CD14-positive monocyte (primary cell): ENCODE results near the gene PLD1. TPM values are rescaled to one million over a fixed set of nuclear protein-coding genes. Genes with fewer than 3 reads are reported as not detected.

Experiments used
- DNase-seq, 3 donors: peaks; one replicate each; pipeline ENCODE4 v3.0.0-alpha.2; 2011 to 2022
- H2AFZ ChIP-seq: 2 replicates; pipeline ENCODE4 v1.6.0; 2012; ENCODE audit warnings: mild to moderate bottlenecking, low read depth, low read length, inconsistent platforms; ENCODE audit not compliant: insufficient read depth, poor library complexity, severe bottlenecking
- H3K27ac ChIP-seq, 2 donors: 1 replicate in 1 of 2; 2 replicates in 1 of 2; pipeline ENCODE4 v1.5.1; 2012 to 2013; ENCODE audit warnings: low read length in 2 of 2, control low read depth in 1 of 2, inconsistent platforms in 1 of 2, low read depth in 1 of 2, mild to moderate bottlenecking in 1 of 2
- H3K27me3 ChIP-seq, 2 donors: one replicate each; pipeline versions ENCODE4 v1.6.0 to v1.6.1; 2011 to 2013; ENCODE audit warnings: low read length in 2 of 2; ENCODE audit not compliant: control insufficient read depth in 2 of 2, insufficient read depth in 2 of 2
- H3K36me3 ChIP-seq, 2 donors: replicated peaks in 1 of 2; 1 replicate in 1 of 2; 2 replicates in 1 of 2; pipeline versions ENCODE4 v1.5.1 to v1.6.1; 2012 to 2013; ENCODE audit warnings: low read length in 2 of 2, control low read depth in 1 of 2, inconsistent platforms in 1 of 2, mild to moderate bottlenecking in 1 of 2; ENCODE audit not compliant: insufficient read depth in 2 of 2, control insufficient read depth in 1 of 2
- H3K4me1 ChIP-seq, 2 donors: 1 replicate in 1 of 2; 2 replicates in 1 of 2; pipeline versions ENCODE4 v1.5.1 to v1.6.1; 2012 to 2013; ENCODE audit warnings: low read length in 2 of 2, control low read depth in 1 of 2, inconsistent platforms in 1 of 2, mild to moderate bottlenecking in 1 of 2, moderate library complexity in 1 of 2; ENCODE audit not compliant: insufficient read depth in 2 of 2, control insufficient read depth in 1 of 2
- H3K4me2 ChIP-seq: replicated peaks from 2 replicates; pipeline ENCODE3; 2012; ENCODE audit warnings: low read length, moderate library complexity, mild to moderate bottlenecking; ENCODE audit not compliant: poor library complexity, severe bottlenecking; ENCODE audit errors: extremely low read depth
- H3K4me3 ChIP-seq, 3 experiments: fragments of 200-600 bp in 1 of 3; sonication (generic) in 1 of 3; replicated peaks in 1 of 3; 1 replicate in 2 of 3; 2 replicates in 1 of 3; pipeline ENCODE4 v1.5.1; 2011 to 2013; ENCODE audit warnings: low read length in 3 of 3, mild to moderate bottlenecking in 3 of 3, control low read depth in 2 of 3, low read depth in 2 of 3, inconsistent platforms in 1 of 3, moderate library complexity in 1 of 3
- H3K79me2 ChIP-seq: 2 replicates; pipeline ENCODE4 v1.6.0; 2012; ENCODE audit warnings: mild to moderate bottlenecking, control low read depth, inconsistent platforms, low read length, moderate library complexity; ENCODE audit not compliant: insufficient read depth
- H3K9ac ChIP-seq: 2 replicates; pipeline ENCODE4 v1.6.0; 2017; ENCODE audit warnings: low read length, mild to moderate bottlenecking; ENCODE audit not compliant: insufficient read depth, poor library complexity, severe bottlenecking
- H3K9me3 ChIP-seq, 2 donors: replicated peaks in 1 of 2; 1 replicate in 1 of 2; 2 replicates in 1 of 2; pipeline versions ENCODE4 v1.5.1 to v1.6.1; 2012 to 2013; ENCODE audit warnings: low read length in 2 of 2, control low read depth in 1 of 2; ENCODE audit not compliant: control insufficient read depth in 1 of 2, insufficient read depth in 1 of 2
- H4K20me1 ChIP-seq: 2 replicates; pipeline ENCODE4 v1.6.0; 2012; ENCODE audit warnings: mild to moderate bottlenecking, low read length, control low read depth, moderate library complexity; ENCODE audit not compliant: insufficient read depth
- H3K27ac Mint-ChIP-seq, 7 donors: one replicate each; pipeline ENCODE4 v1.8.0; 2020; ENCODE audit warnings: mild to moderate bottlenecking in 7 of 7, mixed read lengths in 7 of 7, moderate library complexity in 6 of 7, inconsistent platforms in 2 of 7
- H3K27me3 Mint-ChIP-seq, 3 donors: one replicate each; pipeline ENCODE4 v1.8.0; 2021 to 2022; ENCODE audit warnings: low read depth in 3 of 3, mild to moderate bottlenecking in 3 of 3, mixed read lengths in 3 of 3, moderate library complexity in 3 of 3, inconsistent platforms in 1 of 3
- H3K36me3 Mint-ChIP-seq, 2 donors: one replicate each; pipeline ENCODE4 v1.8.0; 2020; ENCODE audit warnings: mixed read lengths in 2 of 2, inconsistent platforms in 1 of 2, mild to moderate bottlenecking in 1 of 2
- H3K4me1 Mint-ChIP-seq: one replicate; pipeline ENCODE4 v1.8.0; 2020; ENCODE audit warnings: mild to moderate bottlenecking, mixed read lengths
- H3K4me3 Mint-ChIP-seq, 2 donors: one replicate each; pipeline ENCODE4 v1.8.0; 2020; ENCODE audit warnings: mild to moderate bottlenecking in 2 of 2, mixed read lengths in 2 of 2, moderate library complexity in 1 of 2
- H3K9me3 Mint-ChIP-seq, 7 donors: one replicate each; pipeline ENCODE4 v1.8.0; 2020 to 2022; ENCODE audit warnings: mixed read lengths in 7 of 7, mild to moderate bottlenecking in 6 of 7, moderate library complexity in 6 of 7, inconsistent platforms in 2 of 7
- CTCF ChIP-seq: fragments of 200-600 bp; IDR thresholded peaks from one replicate; pipeline ENCODE4 v1.8.0; 2022; ENCODE audit warnings: antibody characterized with exemption, mild to moderate bottlenecking
- WGBS: methylation state at CpG from one replicate; pipeline ENCODE4 v1.1.5; 2013; ENCODE audit warnings: missing lambda C conversion rate; ENCODE audit not compliant: insufficient coverage; 5-methylcytosine and 5-hydroxymethylcytosine counted together
- intact Hi-C, 2 donors: fragments of 100-400 bp; cut with micrococcal nuclease; formaldehyde crosslinking; loops; one replicate each; pipeline versions ENCODE4 v1.15.0 to v1.15.1; 2023
- polyA plus RNA-seq, 3 donors: library from polyadenylated mRNA; depleted of rRNA in 1 of 3; unstranded in 2 of 3; stranded (reverse) in 1 of 3; fragments of 300-500 nt in 2 of 3; fragments of >200 nt in 1 of 3; fragmentation: Illumina TruSeq in 2 of 3; gene quantifications; 1 replicate in 2 of 3; 2 replicates in 1 of 3; pipeline ENCODE4 v1.2.3, GENCODE V29; 2012 to 2021

The PLD1 gene
- polyA plus RNA-seq, 3 donors: 5.1 to 7.9 (median 5.8) TPM

- Histone ChIP-seq H3K9me3 (no peaks in the 10 kb centered on the region), H3K4me3 (no peak overlapping the region), H3K9ac (no peak overlapping the region), H4K20me1 (no peaks in the 10 kb centered on the region), H3K36me3 (peaks cover 35 to 70% of the 10 kb centered on the region in 2 donors), H3K4me1 (peaks cover 10 to 22% of the 10 kb centered on the region in 2 donors), H3K27ac (peak overlapping the region in 1 of 2 donors; percentile 76), H2AFZ (no peak overlapping the region), H3K4me2 (no peak overlapping the region), H3K27me3 (no peaks in the 10 kb centered on the region), H3K79me2 (no peaks in the 10 kb centered on the region)
- DNase-seq: no peak
- no CpG with 5 or more reads among the region's 1 CpG for WGBS
- intact Hi-C loops: no loop called here
- Mint-ChIP-seq H3K9me3 (no peaks in the 10 kb centered on the region), H3K27me3 (no peaks in the 10 kb centered on the region), H3K4me1 (peaks cover 25% of the 10 kb centered on the region), H3K27ac (peak overlapping the region in 1 of 7 donors; percentile 20), H3K36me3 (peaks cover 36 to 54% of the 10 kb centered on the region in 2 donors), H3K4me3 (no peak overlapping the region)
- TF ChIP-seq CTCF: no peak
Measured at GRCh38 chr3:171691485-171691884, 118.8 kb downstream of the PLD1 start.

GRCh38 chr3:171690281-171690680 lies 120.0 kb downstream of the PLD1 start:
- intact Hi-C loops: no loop called here
- Histone ChIP-seq H3K36me3 (peaks cover 34 to 73% of the 10 kb centered on the region in 2 donors), H3K27ac (peak overlapping the region in 1 of 2 donors; percentile 76), H3K4me1 (peaks cover 10 to 22% of the 10 kb centered on the region in 2 donors), H3K27me3 (no peaks in the 10 kb centered on the region), H3K9ac (no peak overlapping the region), H3K4me3 (peak overlapping the region in 1 of 3 experiments; percentile 27), H3K79me2 (no peaks in the 10 kb centered on the region), H4K20me1 (no peaks in the 10 kb centered on the region), H2AFZ (peak overlapping the region; percentile 28), H3K9me3 (no peaks in the 10 kb centered on the region), H3K4me2 (peak overlapping the region; percentile 46)
- peaks cover 22% of the 10 kb centered on the region for H3K4me1 Mint-ChIP-seq
- peak overlapping the region; percentile 42 to 89 (median 82) for H3K27ac Mint-ChIP-seq
- peaks cover 37 to 56% of the 10 kb centered on the region in 2 donors for H3K36me3 Mint-ChIP-seq
- no peaks in the 10 kb centered on the region for H3K9me3 Mint-ChIP-seq
- no peaks in the 10 kb centered on the region for H3K27me3 Mint-ChIP-seq
- peak overlapping the region; percentile 34 to 83 for H3K4me3 Mint-ChIP-seq
- TF ChIP-seq CTCF: no peak
- peak; percentile 12 to 32 (median 22) for DNase-seq
